Testis (tissue), 3 donors: ENCODE measurements around the gene NUP153. TPM values are rescaled to one million over a fixed set of nuclear protein-coding genes. Genes with fewer than 3 reads are reported as not detected.

Source experiments
- DNase-seq: peaks from one replicate; pipeline ENCODE4 v3.0.0-alpha.2; 2019
- H3K27ac ChIP-seq, 2 donors: fragments of 200-600 bp; sonication (generic); one replicate each; pipeline ENCODE4 v1.5.1; 2019
- H3K27me3 ChIP-seq: fragments of 200-600 bp; sonication (generic); one replicate; pipeline ENCODE4 v1.5.1; 2019
- H3K36me3 ChIP-seq: fragments of 200-600 bp; sonication (generic); one replicate; pipeline ENCODE4 v1.5.1; 2017; ENCODE audit warnings: low read depth; ENCODE audit errors: missing control alignments
- H3K4me1 ChIP-seq: fragments of 200-600 bp; sonication (generic); one replicate; pipeline ENCODE4 v1.5.1; 2019
- H3K4me3 ChIP-seq, 2 donors: fragments of 200-600 bp; sonication (generic); one replicate each; pipeline ENCODE4 v1.5.1; 2017 to 2019
- H3K9me3 ChIP-seq: fragments of 200-600 bp; sonication (generic); one replicate; pipeline ENCODE4 v1.5.1; 2017
- CTCF ChIP-seq, 3 experiments: fragments of 450-650 bp in 2 of 3; fragments of 200-600 bp in 1 of 3; sonication (generic) in 1 of 3; IDR thresholded peaks; one replicate each; pipeline ENCODE4 v1.5.1; 2016 to 2019; ENCODE audit warnings: antibody characterized with exemption in 3 of 3, mild to moderate bottlenecking in 2 of 3, moderate library complexity in 1 of 3
- POLR2A ChIP-seq: fragments of 450-650 bp; IDR thresholded peaks from one replicate; pipeline ENCODE4 v1.6.1; 2017; ENCODE audit warnings: antibody characterized with exemption, mild to moderate bottlenecking, moderate library complexity
- WGBS, 2 donors: methylation state at CpG; one replicate each; pipeline ENCODE4 v1.1.5; 2018; 5-methylcytosine and 5-hydroxymethylcytosine counted together
- intact Hi-C: fragments of 100-400 bp; cut with DNase I; formaldehyde crosslinking; loops from one replicate; pipeline ENCODE4 v1.15.1; 2023; ENCODE audit warnings: low total_unique reads
- polyA plus RNA-seq: library from polyadenylated mRNA; stranded (reverse); fragments of 350-450 nt; fragmentation: Illumina TruSeq; extraction: RNeasy Lipid Tissue Mini Kit (QIAGEN cat#74804); gene quantifications from one replicate; pipeline ENCODE4 v1.2.3, GENCODE V29; 2014; ENCODE audit warnings: low read depth, low replicate concordance; ENCODE audit not compliant: insufficient read depth
- small RNA-seq, 2 donors: library from RNA; depleted of rRNA; stranded (forward); fragments of <200 nt; gene quantifications; one replicate each; pipeline ENCODE3, GENCODE V24; 2016
- total RNA-seq, 2 donors: library from RNA; depleted of rRNA; stranded (reverse); fragments of >200 nt; gene quantifications; one replicate each; pipeline ENCODE4 v1.2.3, GENCODE V29; 2016

NUP153 gene
- total and polyA plus RNA-seq, 3 donors from 2014 or later = 62.5 to 64.1 (median 63.2) TPM

DNA sequence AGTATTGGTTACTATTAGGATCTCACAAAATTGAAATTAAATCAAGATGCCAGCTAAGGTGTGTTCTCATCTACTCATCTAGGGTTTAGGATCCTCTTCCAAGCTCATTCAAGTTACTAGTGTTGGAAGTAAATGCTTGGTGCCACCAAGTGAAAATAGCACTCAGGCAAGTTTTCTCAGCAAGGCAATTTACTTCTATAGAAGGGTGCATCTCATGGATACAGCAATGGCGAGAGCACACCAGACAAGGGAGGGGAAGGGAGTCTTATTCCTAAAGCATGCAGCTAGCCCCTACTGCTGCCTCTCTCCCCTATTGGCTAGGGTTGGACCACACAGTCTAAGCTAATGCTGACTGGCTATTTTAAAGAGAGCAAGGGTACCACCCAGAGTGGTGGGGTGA is 129.7 kb downstream of the NUP153 start:
- H3K9me3 ChIP-seq = no peaks in the 10 kb centered on the region
- intact Hi-C loops = no loop called here
- DNase-seq = no peak
- H3K27me3 ChIP-seq = no peaks in the 10 kb centered on the region
- no peaks in the 10 kb centered on the region for H3K36me3 ChIP-seq
- TF ChIP-seq POLR2A (no peak), CTCF (IDR thresholded peaks at IDR 0.05) (no peak)
- H3K4me1 ChIP-seq = no peaks in the 10 kb centered on the region
- H3K4me3 ChIP-seq = no peak overlapping the region
- no peak overlapping the region for H3K27ac ChIP-seq
- WGBS, 2 donors = 90 to 100% methylated on average over 1 of the region's 1 CpG

DNA sequence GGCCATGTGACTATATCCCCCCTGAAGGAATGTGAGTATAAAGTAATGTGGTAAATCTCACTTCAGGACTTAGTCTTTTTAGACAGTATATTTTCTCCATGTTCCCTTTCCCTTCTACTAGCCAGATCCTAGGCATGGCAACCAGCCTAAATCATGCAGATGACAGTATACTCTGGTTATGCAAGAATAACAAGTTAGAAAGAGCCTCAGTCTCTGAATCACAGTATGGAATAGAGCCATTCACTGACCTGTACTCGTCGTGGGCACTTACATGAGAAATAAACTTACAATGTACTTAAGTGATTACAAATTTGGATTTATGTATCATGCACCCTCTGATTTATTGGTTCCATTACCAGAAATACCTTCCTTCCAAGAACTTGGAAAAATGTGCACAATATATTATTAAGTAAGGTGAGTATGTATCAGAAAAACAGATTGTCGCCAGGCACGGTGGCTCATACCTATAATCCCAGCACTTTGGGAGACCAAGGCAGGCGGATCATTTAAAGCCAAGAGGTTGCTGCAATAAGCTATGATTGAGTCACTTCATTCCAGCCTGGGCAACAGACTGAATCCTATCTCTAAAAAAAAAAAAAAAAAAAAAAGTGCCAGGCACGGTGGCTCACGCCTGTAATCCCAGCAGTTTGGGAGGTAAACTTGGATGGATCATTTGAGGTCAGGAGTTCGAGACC is 131.7 kb downstream of the NUP153 start:
- Histone ChIP-seq H3K4me3 (no peak overlapping the region), H3K9me3 (no peaks in the 10 kb centered on the region), H3K4me1 (no peaks in the 10 kb centered on the region), H3K27ac (no peak overlapping the region), H3K27me3 (no peaks in the 10 kb centered on the region), H3K36me3 (no peaks in the 10 kb centered on the region)
- DNase-seq = no peak
- WGBS, 2 donors = 90% methylated on average over 8 of the region's 8 CpGs
- intact Hi-C loops = no loop called here
- TF ChIP-seq CTCF (IDR thresholded peaks at IDR 0.05) (no peak), POLR2A (no peak)

- intact Hi-C loops = no loop called here
- H3K27me3 ChIP-seq = no peaks in the 10 kb centered on the region
- H3K4me1 ChIP-seq = no peaks in the 10 kb centered on the region
- no peaks in the 10 kb centered on the region for H3K36me3 ChIP-seq
- H3K9me3 ChIP-seq = no peaks in the 10 kb centered on the region
- no peak for TF ChIP-seq CTCF (IDR thresholded peaks at IDR 0.05)
- no peak for TF ChIP-seq POLR2A
- WGBS, 2 donors = 87 to 93% methylated on average over 3 of the region's 3 CpGs
- DNase-seq = no peak
- H3K27ac ChIP-seq = no peak overlapping the region
- no peak overlapping the region for H3K4me3 ChIP-seq
These were observed 141.3 kb downstream of the NUP153 start for GRCh38 chr6:17565399-17565798.

Small RNA genes lying within 50 kb of the gene (small RNA-seq; reads per million reads assigned to genes)
- gene RF00019 (0 reads per million in 2 donors), gene RNA5SP204 (1.0 to 1.5 reads per million in 2 donors), gene RNU6-190P (0 reads per million in 2 donors), gene SUMO2P13 (0 reads per million in 2 donors)

Other genes starting within 250 kb of the NUP153 start
- gene FAM8A1, start 106.6 kb downstream of the NUP153 start, total RNA-seq = 10 to 100 TPM; 26.8 to 36.7 TPM
- gene FAM8A1, start 106.6 kb downstream of the NUP153 start, polyA plus RNA-seq = 39.7 TPM